Astrocyte of the hippocampus (primary cell): ENCODE data around the gene KRT8.

Experiments
- DNase-seq: peaks from one replicate; pipeline ENCODE4 v3.0.0; 2011; ENCODE audit warnings: low read depth, low spot score

Gene KRT8

DNA sequence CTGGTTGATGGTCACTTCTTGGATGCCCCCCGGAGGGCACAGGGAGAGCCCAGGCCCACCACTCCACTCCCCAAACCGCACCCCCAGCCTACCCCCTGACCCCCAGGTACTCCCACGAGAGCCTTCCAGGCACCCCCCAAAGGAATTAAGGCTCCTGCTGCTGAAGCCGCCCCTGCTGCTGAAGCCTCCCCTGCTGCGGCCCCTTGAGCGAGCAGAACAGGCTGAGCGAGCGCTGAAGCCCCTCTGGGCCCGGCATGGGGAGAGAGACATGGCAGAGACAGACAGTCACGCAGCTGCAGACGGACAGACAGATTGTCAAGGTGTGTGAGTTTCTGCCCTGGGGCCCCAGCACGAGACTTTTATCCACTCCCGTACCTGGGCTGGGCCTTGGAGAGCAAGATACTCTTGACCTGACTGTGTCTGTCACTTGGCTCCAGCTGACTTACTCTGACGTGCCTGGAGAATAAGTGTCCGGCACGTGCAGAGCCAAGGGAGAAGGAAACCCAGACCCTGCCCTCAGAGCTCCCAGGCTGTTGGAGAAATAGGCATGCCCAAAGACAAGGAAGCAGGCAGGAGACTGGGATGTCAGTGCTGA is 56.1 kb downstream of the KRT8 start, which contains the start of gene KRT78:
TSS of gene KRT78 (minus strand) at position 334 of the 595 bp plus-strand sequence. CDS start at position 270, 64 bp downstream.
- DNase-seq: no peak

DNA sequence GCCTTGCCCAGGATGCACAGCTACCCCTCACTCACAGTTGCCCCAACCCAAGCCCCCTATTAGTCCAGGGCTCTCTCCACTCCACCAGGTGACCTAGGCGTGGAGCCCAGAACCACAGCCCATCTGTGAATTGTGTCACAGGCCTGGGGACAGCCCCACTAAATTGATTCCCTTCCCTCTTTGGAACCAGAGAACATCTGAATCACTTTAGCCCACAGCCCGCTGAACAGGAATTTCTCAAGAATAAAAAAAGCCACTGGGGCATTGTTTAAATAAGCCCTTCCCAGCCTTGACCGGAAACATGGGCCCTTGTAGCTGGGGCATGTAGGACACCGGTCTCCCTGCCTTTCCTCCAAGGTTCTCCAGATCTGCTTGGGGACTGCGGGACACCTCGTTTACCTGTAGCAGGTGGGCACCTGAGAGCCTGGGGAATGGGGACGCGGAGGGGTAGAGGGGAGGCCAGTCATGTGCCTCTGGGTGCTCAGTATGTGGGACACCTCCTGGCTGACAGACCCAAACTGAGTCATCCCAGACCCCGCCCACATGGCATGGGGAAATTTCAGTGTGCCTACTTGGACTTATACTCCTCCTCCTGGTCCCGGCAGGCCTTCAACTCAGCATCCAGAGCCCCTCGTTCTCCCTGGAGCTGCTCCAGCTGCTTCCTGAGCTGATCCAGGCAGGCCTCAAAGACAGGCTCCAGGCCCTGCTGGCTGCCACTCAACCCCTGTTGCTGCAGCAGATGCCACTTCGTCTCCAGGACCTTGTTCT is 57.4 kb downstream of the KRT8 start:
- peak; percentile 48 for DNase-seq
